Dendritic cell treated with granulocyte-macrophage colony-stimulating factor and Interleukin-4, amounts not matched to agents 40 ng/mL and 50 ng/mL, for 4 days (primary cell): Measurements from ENCODE around the gene TMPRSS11B.
A peak's percentile ranks its signal among the peaks of the same experiment; 100 is the strongest.
"Not testable (repeated sequence)": the region's sequence is repeated elsewhere in the genome, so short reads cannot be mapped to it uniquely, and the experiment has no call there.

ENCODE experiments used
- H3K27ac Mint-ChIP-seq: one replicate; pipeline ENCODE4 v1.8.0; 2022; ENCODE audit warnings: mild to moderate bottlenecking, mixed read lengths
- H3K27me3 Mint-ChIP-seq: one replicate; pipeline ENCODE4 v1.8.0; 2022; ENCODE audit warnings: mild to moderate bottlenecking, mixed read lengths
- H3K36me3 Mint-ChIP-seq: one replicate; pipeline ENCODE4 v1.8.0; 2022; ENCODE audit warnings: low read depth, mixed read lengths
- H3K4me1 Mint-ChIP-seq: one replicate; pipeline ENCODE4 v1.8.0; 2022; ENCODE audit warnings: low read depth, mixed read lengths
- H3K4me3 Mint-ChIP-seq: one replicate; pipeline ENCODE4 v1.8.0; 2022; ENCODE audit warnings: mild to moderate bottlenecking, moderate library complexity, mixed read lengths
- H3K9me3 Mint-ChIP-seq: one replicate; pipeline ENCODE4 v1.8.0; 2022; ENCODE audit warnings: mixed read lengths
- intact Hi-C: fragments of 100-400 bp; cut with micrococcal nuclease; formaldehyde crosslinking; loops from one replicate; pipeline ENCODE4 v1.15.0; 2022

The TMPRSS11B gene

GRCh38 chr4:68245594-68245993 is at the start of gene TMPRSS11B:
Gene TMPRSS11B, minus strand, starts transcription at chr4:68245694. Its CDS starts 136 bp downstream, at chr4:68245558.
- Mint-ChIP-seq H3K4me3 (no peak within 1 kb of the TSS), H3K4me1 (no peaks in the 10 kb centered on the region), H3K27ac (no peak within 1 kb of the TSS), H3K9me3 (no peaks in the 10 kb centered on the region), H3K36me3 (no peaks in the 10 kb centered on the region), H3K27me3 (no peaks in the 10 kb centered on the region)
- intact Hi-C loops: no loop called here

GRCh38 chr4:68291256-68291655 is 45.8 kb upstream of the TMPRSS11B start:
- intact Hi-C loops: no loop called here
- no peaks in the 10 kb centered on the region for H3K36me3 Mint-ChIP-seq
- no peak overlapping the region for H3K27ac Mint-ChIP-seq
- H3K4me1 Mint-ChIP-seq: no peaks in the 10 kb centered on the region
- H3K9me3 Mint-ChIP-seq: peaks cover 8% of the 10 kb centered on the region
- H3K4me3 Mint-ChIP-seq: no peak overlapping the region
- no peaks in the 10 kb centered on the region for H3K27me3 Mint-ChIP-seq

- Mint-ChIP-seq H3K4me1 (peaks cover 5% of the 10 kb centered on the region), H3K27ac (no peak overlapping the region), H3K36me3 (no peaks in the 10 kb centered on the region), H3K9me3 (peaks cover 8% of the 10 kb centered on the region), H3K27me3 (no peaks in the 10 kb centered on the region), H3K4me3 (no peak overlapping the region)
- intact Hi-C loops: no loop called here
These were observed 42.9 kb upstream of the TMPRSS11B start for GRCh38 chr4:68288393-68288740.

GRCh38 chr4:68287704-68288392 is 42.4 kb upstream of the TMPRSS11B start:
- Mint-ChIP-seq H3K27me3 (no peaks in the 10 kb centered on the region), H3K4me1 (peaks cover 5% of the 10 kb centered on the region), H3K9me3 (peaks cover 8% of the 10 kb centered on the region), H3K27ac (no peak overlapping the region), H3K4me3 (no peak overlapping the region), H3K36me3 (no peaks in the 10 kb centered on the region)
- intact Hi-C loops: no loop called here

- Mint-ChIP-seq H3K36me3 (no peaks in the 10 kb centered on the region), H3K27me3 (no peaks in the 10 kb centered on the region)
- intact Hi-C loops: no loop called here
These were observed 38.2 kb upstream of the TMPRSS11B start for GRCh38 chr4:68283714-68284113.

GRCh38 chr4:68283095-68283494 is 37.6 kb upstream of the TMPRSS11B start:
- Mint-ChIP-seq H3K9me3 (no peaks in the 10 kb centered on the region), H3K4me1 (peaks cover 5% of the 10 kb centered on the region), H3K27ac (no peak overlapping the region), H3K27me3 (no peaks in the 10 kb centered on the region), H3K36me3 (no peaks in the 10 kb centered on the region), H3K4me3 (no peak overlapping the region)
- intact Hi-C loops: no loop called here

More at GRCh38 chr4:68283714-68284113, 38.2 kb upstream of the TMPRSS11B start:
- Mint-ChIP-seq H3K4me3 (no peak overlapping the region), H3K9me3 (no peaks in the 10 kb centered on the region), H3K27ac (no peak overlapping the region), H3K4me1 (peaks cover 5% of the 10 kb centered on the region)

GRCh38 chr4:68281796-68282740 is 36.6 kb upstream of the TMPRSS11B start:
- H3K27ac Mint-ChIP-seq, H3K4me1 Mint-ChIP-seq, intact Hi-C loops, H3K4me3 Mint-ChIP-seq, H3K9me3 Mint-ChIP-seq, H3K36me3 Mint-ChIP-seq, H3K27me3 Mint-ChIP-seq: not testable (repeated sequence)

GRCh38 chr4:68278029-68278428 is 32.5 kb upstream of the TMPRSS11B start:
- Mint-ChIP-seq H3K4me3 (no peak overlapping the region), H3K36me3 (no peaks in the 10 kb centered on the region), H3K27ac (no peak overlapping the region), H3K4me1 (no peaks in the 10 kb centered on the region), H3K9me3 (no peaks in the 10 kb centered on the region), H3K27me3 (no peaks in the 10 kb centered on the region)
- intact Hi-C loops: no loop called here

GRCh38 chr4:68277627-68278026 is 32.1 kb upstream of the TMPRSS11B start:
- H3K27ac Mint-ChIP-seq: no peak overlapping the region

GRCh38 chr4:68272860-68273259 is 27.4 kb upstream of the TMPRSS11B start:
- no peaks in the 10 kb centered on the region for H3K4me1 Mint-ChIP-seq
- H3K27me3 Mint-ChIP-seq: peaks cover 3% of the 10 kb centered on the region
- intact Hi-C loops: loop anchor here (1.0 to 5.0 kb wide), 2 partner anchors 103 to 899 kb away; no protein-coding TSS in a partner anchor
- no peaks in the 10 kb centered on the region for H3K36me3 Mint-ChIP-seq
- H3K27ac Mint-ChIP-seq: no peak overlapping the region
- H3K4me3 Mint-ChIP-seq: no peak overlapping the region
- H3K9me3 Mint-ChIP-seq: no peaks in the 10 kb centered on the region

More at GRCh38 chr4:68277627-68278026, 32.1 kb upstream of the TMPRSS11B start:
- intact Hi-C loops: no loop called here
- no peaks in the 10 kb centered on the region for H3K27me3 Mint-ChIP-seq
- H3K9me3 Mint-ChIP-seq: no peaks in the 10 kb centered on the region
- no peaks in the 10 kb centered on the region for H3K36me3 Mint-ChIP-seq
- H3K4me1 Mint-ChIP-seq: no peaks in the 10 kb centered on the region
- H3K4me3 Mint-ChIP-seq: no peak overlapping the region

GRCh38 chr4:68272380-68272779 is 26.9 kb upstream of the TMPRSS11B start:
- H3K9me3 Mint-ChIP-seq: no peaks in the 10 kb centered on the region
- no peaks in the 10 kb centered on the region for H3K4me1 Mint-ChIP-seq
- peaks cover 3% of the 10 kb centered on the region for H3K27me3 Mint-ChIP-seq
- intact Hi-C loops: loop anchor here (1.0 to 5.0 kb wide), 2 partner anchors 104 to 900 kb away; no protein-coding TSS in a partner anchor
- no peak overlapping the region for H3K27ac Mint-ChIP-seq
- H3K36me3 Mint-ChIP-seq: no peaks in the 10 kb centered on the region
- H3K4me3 Mint-ChIP-seq: peak overlapping the region; percentile 46

GRCh38 chr4:68271851-68272357 is 26.4 kb upstream of the TMPRSS11B start:
- Mint-ChIP-seq H3K4me1 (no peaks in the 10 kb centered on the region), H3K27ac (no peak overlapping the region), H3K4me3 (peak overlapping the region; percentile 46), H3K27me3 (peaks cover 3% of the 10 kb centered on the region), H3K36me3 (no peaks in the 10 kb centered on the region), H3K9me3 (no peaks in the 10 kb centered on the region)
- intact Hi-C loops: loop anchor here (1.0 to 5.0 kb wide), 2 partner anchors 104 to 900 kb away; no protein-coding TSS in a partner anchor

GRCh38 chr4:68267433-68267944 is 22.0 kb upstream of the TMPRSS11B start:
- Mint-ChIP-seq H3K9me3 (no peaks in the 10 kb centered on the region), H3K27ac (no peak overlapping the region), H3K36me3 (no peaks in the 10 kb centered on the region), H3K27me3 (peaks cover 3% of the 10 kb centered on the region), H3K4me1 (no peaks in the 10 kb centered on the region), H3K4me3 (no peak overlapping the region)
- intact Hi-C loops: no loop called here
